Activated CD4-positive, alpha-beta T cell treated with anti-CD3 and anti-CD28 coated beads, Interleukin-2, amount 50 U/mL, for 1 hour (primary cell): Measurements from ENCODE around the gene PNISR.
"Not testable (repeated sequence)": the region's sequence is repeated elsewhere in the genome, so short reads cannot be mapped to it uniquely, and the experiment has no call there.

Source experiments
- DNase-seq: peaks from one replicate; pipeline ENCODE4 v3.0.0-alpha.2; 2020

The PNISR gene

GRCh38 chr6:99424761-99425646 is at the start of gene PNISR:
TSS of gene PNISR (minus strand) at chr6:99425308. CDS start at chr6:99414659, 10,649 bp downstream.
- DNase-seq, result peak; percentile 78

DNA sequence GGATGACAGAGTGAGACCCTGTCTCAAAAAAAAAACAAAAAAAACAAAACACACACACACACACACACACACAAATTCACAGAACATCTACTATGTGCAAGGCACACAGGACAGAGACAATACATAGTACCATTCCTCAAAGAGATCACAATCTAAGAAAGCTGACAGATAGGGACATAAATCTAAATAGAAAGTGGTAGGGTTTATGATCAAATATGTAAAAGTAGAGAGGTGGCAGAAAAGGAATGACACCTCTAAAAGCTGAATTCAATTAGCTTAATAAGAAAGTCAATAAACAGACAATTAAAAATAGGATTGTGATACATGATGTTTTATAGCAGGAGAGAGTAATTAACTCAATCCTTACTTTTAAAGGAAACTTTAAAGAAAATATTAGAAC is 48.6 kb upstream of the PNISR start:
- no peak for DNase-seq

DNA sequence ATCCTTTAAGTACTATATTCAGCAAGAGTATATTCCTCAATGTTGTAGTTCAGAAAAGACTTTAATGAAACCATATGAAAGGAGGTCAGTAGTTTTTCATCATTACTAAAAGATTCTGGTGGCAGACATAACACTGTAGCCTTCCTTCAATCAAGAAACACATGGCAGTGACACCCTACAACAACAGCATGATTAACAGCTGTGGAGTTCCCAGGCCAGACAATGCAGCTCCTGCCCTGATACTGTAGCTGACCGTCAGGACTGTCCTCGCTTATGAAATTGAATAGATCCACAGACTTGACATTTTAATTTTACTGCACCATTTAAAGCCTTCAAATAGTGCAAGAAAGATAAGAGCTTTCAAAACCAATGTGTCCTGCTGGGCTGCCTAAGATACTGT is 46.5 kb upstream of the PNISR start:
- no peak for DNase-seq

DNA sequence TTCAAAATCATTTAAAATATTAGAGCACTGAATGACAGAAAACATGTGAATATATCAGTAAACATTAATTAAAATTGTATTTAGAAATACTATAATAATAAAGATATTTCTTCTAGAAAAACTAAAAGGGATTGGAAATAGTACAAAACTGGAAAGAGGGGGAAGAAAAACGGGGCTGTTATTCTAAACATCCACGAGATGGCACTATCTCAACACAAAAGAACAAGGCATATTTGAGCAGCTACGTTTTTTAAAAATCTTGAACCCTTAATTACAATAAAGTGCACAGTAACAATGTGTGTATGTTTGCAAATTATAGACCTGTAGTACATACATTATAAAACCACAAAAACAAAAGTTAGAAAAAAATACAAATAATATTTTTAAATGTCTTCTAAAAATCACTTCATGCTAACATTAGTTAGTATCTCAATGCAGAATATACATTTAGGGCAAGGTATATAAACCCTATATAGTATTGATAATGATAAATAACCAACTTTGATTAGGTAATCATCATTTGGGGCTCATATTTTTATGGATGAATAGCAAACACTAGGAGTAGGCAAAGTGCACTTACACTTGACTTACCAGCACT is 42.5 kb upstream of the PNISR start:
- DNase-seq, result no peak

- DNase-seq, result not testable (repeated sequence)
Observed at GRCh38 chr6:99459133-99459532, 34.0 kb upstream of the PNISR start.

GRCh38 chr6:99458319-99458718 is 33.2 kb upstream of the PNISR start:
- DNase-seq, result no peak

GRCh38 chr6:99446076-99446475 is 21.0 kb upstream of the PNISR start:
- DNase-seq, result no peak

DNA sequence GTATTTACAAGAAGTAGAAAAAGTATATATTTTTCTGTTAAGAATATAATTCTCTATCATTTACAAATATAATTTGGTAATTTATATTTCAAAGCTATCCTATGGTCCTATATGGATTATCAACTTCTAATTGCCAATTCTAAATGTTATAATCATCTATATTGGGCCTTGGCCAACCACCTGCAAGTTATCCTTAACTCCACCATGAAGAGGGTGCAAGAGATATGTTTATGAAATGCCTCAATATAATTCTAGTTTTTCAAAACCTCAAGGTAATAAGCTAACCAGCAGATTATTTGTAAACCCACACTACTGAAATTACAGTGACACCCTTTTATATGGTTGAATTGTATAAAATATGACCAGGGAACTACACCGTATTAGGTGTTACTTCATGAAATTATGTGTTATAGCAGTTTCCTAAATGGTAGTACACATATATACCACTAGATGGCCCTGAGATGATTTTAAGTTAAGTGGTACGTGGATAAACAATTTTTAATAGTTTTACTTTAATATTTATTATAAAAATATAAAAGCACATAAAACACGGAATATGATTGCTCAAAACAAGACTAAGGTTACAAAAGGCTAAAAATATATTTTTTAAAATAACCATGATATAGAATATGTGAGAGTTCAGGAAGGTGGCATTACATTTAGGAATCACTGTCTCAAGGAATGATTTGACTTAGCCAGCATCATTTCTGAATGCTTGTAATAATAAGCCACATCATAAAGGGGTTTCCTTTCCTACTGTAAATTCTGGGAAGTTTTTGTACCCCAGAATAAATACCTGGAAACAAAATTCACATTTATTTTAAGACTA is 9.8 kb upstream of the PNISR start:
- DNase-seq, result no peak

- no peak for DNase-seq
Observed at GRCh38 chr6:99432877-99433276, 7.8 kb upstream of the PNISR start.

DNA sequence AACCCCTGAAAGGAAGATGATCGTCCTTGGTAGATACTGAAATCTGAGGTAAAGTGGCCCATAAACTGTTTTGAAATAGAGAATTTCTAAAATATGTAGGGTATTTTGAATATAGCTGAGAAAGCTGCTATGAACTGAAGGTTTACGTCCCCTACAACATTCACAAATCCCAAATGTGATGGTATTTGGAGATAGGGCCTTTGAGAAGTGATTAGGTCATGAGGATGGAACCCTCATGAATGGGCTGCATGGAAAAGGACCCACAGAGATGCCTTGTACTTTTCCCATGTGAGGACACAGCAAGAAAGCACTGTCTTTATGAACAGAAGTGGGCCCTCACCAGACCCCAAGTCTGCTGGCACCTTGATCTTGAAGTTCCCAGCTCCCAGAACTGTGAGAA is 6.8 kb upstream of the PNISR start:
- DNase-seq, result no peak

- DNase-seq, result no peak
Observed at GRCh38 chr6:99427988-99428387, 2.9 kb upstream of the PNISR start.

DNA sequence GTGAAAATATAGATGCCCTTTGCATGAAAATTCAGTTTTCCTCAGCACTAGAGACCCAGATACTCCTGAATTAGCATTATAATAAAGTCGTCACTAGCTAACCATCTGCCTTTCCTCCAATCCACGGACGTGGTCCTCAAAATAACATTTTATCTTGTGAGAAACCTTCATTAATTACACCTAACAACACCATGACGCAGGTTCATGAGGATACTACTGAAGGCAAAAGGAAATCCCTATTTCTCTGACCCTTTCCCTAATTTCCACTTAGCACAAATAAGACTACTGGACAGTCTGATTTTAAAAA is 1.3 kb upstream of the PNISR start:
- no peak for DNase-seq

GRCh38 chr6:99425647-99426450 is 741 bp upstream of the PNISR start:
- peak; percentile 38 for DNase-seq

DNA sequence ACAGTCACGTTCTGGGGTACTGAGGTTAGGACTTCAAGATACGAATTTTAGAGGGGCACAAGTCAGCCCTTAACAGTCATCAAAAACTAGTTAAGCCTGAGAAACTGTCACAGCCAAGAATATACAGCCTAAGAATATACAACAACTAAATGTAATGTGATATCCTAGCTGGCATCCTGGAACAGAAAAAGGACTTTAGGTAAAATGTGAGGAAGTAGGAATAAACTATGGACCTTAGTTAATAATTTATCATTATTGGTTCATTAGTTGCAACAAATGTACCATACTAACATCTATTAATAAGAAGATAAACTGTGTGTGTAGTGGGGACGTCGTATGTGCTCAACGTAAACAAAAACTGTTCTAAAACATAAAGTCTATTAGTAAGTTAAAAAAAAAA is 1.1 kb downstream of the PNISR start:
- DNase-seq, result no peak

DNA sequence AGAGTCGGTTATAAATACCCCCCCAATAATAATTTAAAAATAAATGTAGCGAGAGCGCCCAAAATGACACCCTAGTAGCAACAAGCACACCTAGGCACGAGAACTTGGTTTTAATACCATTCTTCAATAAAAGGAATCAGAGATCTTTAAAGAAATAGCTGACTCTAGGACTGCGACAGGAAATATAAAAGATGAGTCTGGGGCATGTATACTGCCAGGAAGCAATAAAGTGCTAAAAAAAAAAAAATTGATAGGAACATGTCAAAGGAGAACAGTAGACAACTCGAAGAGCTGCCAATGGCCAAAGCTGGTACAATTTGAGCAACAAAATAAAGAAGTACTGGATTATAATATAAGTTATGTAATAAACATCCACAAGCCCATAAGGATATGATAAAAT is 2.2 kb downstream of the PNISR start:
- DNase-seq, result no peak

DNA sequence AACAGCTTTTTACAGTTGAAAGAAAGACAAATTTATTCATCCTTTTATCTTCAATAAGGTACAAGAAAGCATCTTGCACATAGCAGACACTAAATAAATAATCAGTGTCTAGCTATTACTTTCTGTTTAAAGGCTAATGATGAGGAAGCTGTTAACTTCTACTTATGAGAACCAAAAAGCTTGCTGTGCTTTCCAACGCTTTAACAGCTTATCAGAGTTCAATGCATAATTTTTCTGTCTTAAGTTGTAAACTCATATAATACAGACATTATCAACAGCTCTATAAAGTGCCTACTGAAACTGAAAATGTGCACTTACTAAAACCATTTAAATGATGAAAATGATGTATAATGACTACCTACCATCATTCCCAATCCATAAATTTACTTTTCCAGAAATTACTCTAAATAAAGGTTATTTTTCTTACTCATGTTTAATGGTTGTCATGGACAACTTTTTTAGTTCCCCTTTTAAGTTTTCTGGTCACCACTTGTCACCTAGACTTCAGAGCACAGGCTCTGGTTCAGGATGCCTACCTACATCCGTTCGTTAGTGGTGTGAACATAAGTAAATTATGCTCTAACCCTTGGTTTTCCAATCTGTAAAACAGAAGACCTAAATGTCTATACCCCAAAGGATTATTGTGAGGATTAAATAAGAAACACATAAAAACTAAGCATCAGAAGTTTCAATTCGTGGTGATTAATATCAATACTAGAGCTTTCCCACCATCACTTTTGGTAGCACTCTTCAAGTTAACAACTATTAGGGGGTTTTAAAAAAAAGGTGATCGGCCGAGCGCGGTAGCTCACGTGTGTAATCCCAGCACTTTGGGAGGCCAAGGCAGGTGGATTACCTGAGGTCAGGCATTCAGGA is 8.0 kb downstream of the PNISR start:
- DNase-seq, result no peak

DNA sequence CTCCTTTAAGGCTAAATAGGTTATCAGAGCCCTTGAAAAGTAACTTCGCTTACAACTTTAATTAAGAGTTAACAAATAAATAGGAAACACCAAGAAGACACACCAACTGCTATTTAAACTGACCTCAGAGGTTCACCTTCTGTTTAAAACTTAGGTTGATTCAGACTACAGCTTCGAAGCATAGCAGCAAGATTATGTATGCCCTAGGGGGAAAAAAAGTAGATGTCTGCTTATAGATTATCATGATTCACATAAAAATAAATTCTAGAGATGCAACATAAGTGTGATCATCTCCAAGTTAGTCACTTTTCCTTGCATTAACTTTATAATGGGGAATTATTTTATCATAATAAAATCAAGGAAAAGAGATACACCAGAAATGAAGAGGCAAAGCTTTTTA is 8.9 kb downstream of the PNISR start:
- DNase-seq, result no peak

- no peak for DNase-seq
Observed at GRCh38 chr6:99415446-99415845, 9.7 kb downstream of the PNISR start.

GRCh38 chr6:99412065-99412464 is 13.0 kb downstream of the PNISR start:
- no peak for DNase-seq

- no peak for DNase-seq
Observed at GRCh38 chr6:99409672-99410071, 15.4 kb downstream of the PNISR start.

DNA sequence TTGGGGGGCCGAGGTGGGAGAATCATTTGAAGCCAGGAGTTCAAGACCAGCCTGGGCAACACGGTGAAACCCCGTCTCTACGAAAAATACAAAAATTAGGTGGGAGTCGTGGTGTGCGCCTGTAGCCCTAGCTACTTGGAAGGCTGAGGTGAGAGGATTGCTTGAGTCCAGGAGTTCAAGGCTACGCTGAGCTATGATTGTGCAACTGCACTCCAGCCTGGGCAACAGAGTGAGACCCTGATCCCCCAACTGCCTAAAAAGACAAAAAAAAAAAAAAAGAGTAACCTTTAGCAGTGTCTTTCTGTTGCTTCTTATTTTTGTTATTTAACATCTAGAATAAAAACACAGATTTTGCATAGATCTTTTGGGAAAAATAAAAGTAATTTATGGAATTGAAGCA is 18.0 kb downstream of the PNISR start:
- DNase-seq, result no peak

GRCh38 chr6:99402448-99402847 is 22.7 kb downstream of the PNISR start:
- DNase-seq, result no peak
